ENCODE data around the gene TP53I11. TPM values are rescaled to one million over a fixed set of nuclear protein-coding genes. Genes with fewer than 3 reads are reported as not detected.

The TP53I11 gene
- total and polyA plus RNA-seq, 10 donors = 10.2 to 169 (median 96.2) TPM

GRCh38 chr11:44886790-44887140 lies 63.9 kb downstream of the TP53I11 start:
- Histone ChIP-seq H3K36me3 (no peaks in the 10 kb centered on the region), H3K4me1 (peaks cover 0 to 20% (median 6%) of the 10 kb centered on the region in 6 donors), H3K27ac (no peak overlapping the region), H3K4me3 (no peak overlapping the region), H3K27me3 (replicated peaks in 1 of 7) (no peaks in the 10 kb centered on the region), H3K9me3 (no peaks in the 10 kb centered on the region)
- intact Hi-C loops (cut with DNase I; ENCODE audit: low total_unique reads) = no loop called here
- WGBS, 5 donors = 70 to 87% (median 78%) methylated on average over 3 of the region's 3 CpGs
- no peak for DNase-seq
- TF ChIP-seq POLR2A (IDR thresholded peaks at IDR 0.05) (no peak), CTCF (IDR thresholded peaks at IDR 0.05 in 8 of 11, conservative IDR thresholded peaks at IDR 0.05 in 3 of 11) (no peak)

GRCh38 chr11:44885919-44886789 lies 64.5 kb downstream of the TP53I11 start:
- TF ChIP-seq POLR2AphosphoS5 (IDR thresholded peaks at IDR 0.05) (no peak), CTCF (IDR thresholded peaks at IDR 0.05 in 8 of 11, conservative IDR thresholded peaks at IDR 0.05 in 3 of 11) (no peak), POLR2A (IDR thresholded peaks at IDR 0.05) (no peak)

GRCh38 chr11:44885065-44885810 lies 65.4 kb downstream of the TP53I11 start:
- Histone ChIP-seq H3K4me1 (peaks cover 0 to 20% (median 6%) of the 10 kb centered on the region in 6 donors), H3K27ac (no peak overlapping the region), H3K9me3 (no peaks in the 10 kb centered on the region), H3K4me3 (no peak overlapping the region), H3K36me3 (no peaks in the 10 kb centered on the region), H3K27me3 (replicated peaks in 1 of 7) (no peaks in the 10 kb centered on the region)
- DNase-seq = no peak
- TF ChIP-seq CTCF (IDR thresholded peaks at IDR 0.05 in 8 of 11, conservative IDR thresholded peaks at IDR 0.05 in 3 of 11) (no peak), POLR2AphosphoS5 (IDR thresholded peaks at IDR 0.05) (no peak), POLR2A (IDR thresholded peaks at IDR 0.05) (no peak)
- WGBS, 5 donors = 80 to 87% (median 83%) methylated on average over 12 of the region's 12 CpGs
- intact Hi-C loops (cut with DNase I; ENCODE audit: low total_unique reads) = no loop called here

More at GRCh38 chr11:44885919-44886789, 64.5 kb downstream of the TP53I11 start:
- Histone ChIP-seq H3K4me1 (peaks cover 0 to 20% (median 6%) of the 10 kb centered on the region in 6 donors), H3K36me3 (no peaks in the 10 kb centered on the region), H3K27ac (no peak overlapping the region), H3K9me3 (no peaks in the 10 kb centered on the region), H3K4me3 (no peak overlapping the region), H3K27me3 (replicated peaks in 1 of 7) (no peaks in the 10 kb centered on the region)
- DNase-seq = no peak
- intact Hi-C loops (cut with DNase I; ENCODE audit: low total_unique reads) = no loop called here
- 69 to 86% (median 78%) methylated on average over 13 of the region's 13 CpGs for WGBS, 5 donors

- intact Hi-C loops (cut with DNase I; ENCODE audit: low total_unique reads) = no loop called here
Measured at GRCh38 chr11:44884056-44884455, 66.6 kb downstream of the TP53I11 start.

More at GRCh38 chr11:44884056-44884455, 66.6 kb downstream of the TP53I11 start:
- Histone ChIP-seq H3K36me3 (no peaks in the 10 kb centered on the region), H3K4me1 (peaks cover 0 to 20% (median 6%) of the 10 kb centered on the region in 6 donors), H3K27ac (no peak overlapping the region), H3K27me3 (replicated peaks in 1 of 7) (no peaks in the 10 kb centered on the region), H3K4me3 (no peak overlapping the region), H3K9me3 (no peaks in the 10 kb centered on the region)
- WGBS, 5 donors = 89 to 96% (median 93%) methylated on average over 6 of the region's 6 CpGs
- TF ChIP-seq POLR2AphosphoS5 (IDR thresholded peaks at IDR 0.05) (no peak), CTCF (IDR thresholded peaks at IDR 0.05 in 8 of 11, conservative IDR thresholded peaks at IDR 0.05 in 3 of 11) (no peak), POLR2A (IDR thresholded peaks at IDR 0.05) (no peak)
- DNase-seq = no peak

Data from spleen (tissue), 11 donors.